ENCODE measurements around the gene RALGPS1. TPM values are rescaled to one million over a fixed set of nuclear protein-coding genes. Genes with fewer than 3 reads are reported as not detected.

Gene RALGPS1
- total and polyA plus RNA-seq, 8 donors: 4.7 to 150 (median 42.2) TPM

GRCh38 chr9:127207734-127208410, 293.3 kb downstream of the RALGPS1 start:
- TF ChIP-seq POLR2A (IDR thresholded peaks at IDR 0.05): no peak
- no peak for TF ChIP-seq CTCF (IDR thresholded peaks at IDR 0.05)
- no peak for TF ChIP-seq POLR2AphosphoS5 (IDR thresholded peaks at IDR 0.05)
- TF ChIP-seq EP300 (IDR thresholded peaks at IDR 0.05): no peak
- peaks cover 0 to 3% (median 0%) of the 10 kb centered on the region in 4 donors for H3K36me3 ChIP-seq
- H3K9me3 ChIP-seq: no peaks in the 10 kb centered on the region
- 91 to 97% (median 93%) methylated on average over 10 to 11 of the region's 11 CpGs for WGBS, 5 donors
- no peak overlapping the region for H3K27ac ChIP-seq
- H3K27me3 ChIP-seq: no peaks in the 10 kb centered on the region
- H3K4me1 ChIP-seq: peaks cover 0 to 9% (median 2%) of the 10 kb centered on the region in 4 donors
- intact Hi-C loops (cut with DNase I; ENCODE audit: low total_unique reads): no loop called here
- H3K4me3 ChIP-seq: no peak overlapping the region
- DNase-seq: no peak

GRCh38 chr9:127208416-127208815, 293.8 kb downstream of the RALGPS1 start:
- TF ChIP-seq EP300 (IDR thresholded peaks at IDR 0.05) (no peak), POLR2AphosphoS5 (IDR thresholded peaks at IDR 0.05) (no peak), CTCF (IDR thresholded peaks at IDR 0.05) (no peak), POLR2A (IDR thresholded peaks at IDR 0.05) (no peak)
- H3K27ac ChIP-seq: no peak overlapping the region
- H3K9me3 ChIP-seq: no peaks in the 10 kb centered on the region
- 90 to 95% (median 94%) methylated on average over 7 to 8 of the region's 8 CpGs for WGBS, 5 donors
- H3K4me3 ChIP-seq: no peak overlapping the region
- H3K36me3 ChIP-seq: peaks cover 0 to 7% (median 0%) of the 10 kb centered on the region in 4 donors
- no peaks in the 10 kb centered on the region for H3K27me3 ChIP-seq
- intact Hi-C loops (cut with DNase I; ENCODE audit: low total_unique reads): no loop called here
- H3K4me1 ChIP-seq: peaks cover 0 to 5% (median 2%) of the 10 kb centered on the region in 4 donors
- no peak for DNase-seq

GRCh38 chr9:127209220-127209619, 294.6 kb downstream of the RALGPS1 start:
- Histone ChIP-seq H3K4me1 (peaks cover 0 to 5% (median 2%) of the 10 kb centered on the region in 4 donors), H3K27me3 (no peaks in the 10 kb centered on the region), H3K27ac (no peak overlapping the region), H3K9me3 (no peaks in the 10 kb centered on the region), H3K4me3 (no peak overlapping the region), H3K36me3 (peaks cover 0 to 7% (median 0%) of the 10 kb centered on the region in 4 donors)
- intact Hi-C loops (cut with DNase I; ENCODE audit: low total_unique reads): no loop called here
- DNase-seq: no peak
- 78 to 91% (median 85%) methylated on average over 7 of the region's 7 CpGs for whole genome bisulfite sequencing, 5 donors
- TF ChIP-seq POLR2AphosphoS5 (IDR thresholded peaks at IDR 0.05) (no peak), POLR2A (IDR thresholded peaks at IDR 0.05) (no peak), EP300 (IDR thresholded peaks at IDR 0.05) (no peak), CTCF (IDR thresholded peaks at IDR 0.05) (no peak)

- no peak for TF ChIP-seq EP300 (IDR thresholded peaks at IDR 0.05)
- no peak for TF ChIP-seq POLR2AphosphoS5 (IDR thresholded peaks at IDR 0.05)
- no peak for TF ChIP-seq POLR2A (IDR thresholded peaks at IDR 0.05)
- no peak for TF ChIP-seq CTCF (IDR thresholded peaks at IDR 0.05)
- Histone ChIP-seq H3K27ac (no peak overlapping the region), H3K27me3 (no peaks in the 10 kb centered on the region), H3K4me3 (no peak overlapping the region), H3K36me3 (peaks cover 0 to 7% (median 0%) of the 10 kb centered on the region in 4 donors), H3K9me3 (no peaks in the 10 kb centered on the region), H3K4me1 (peaks cover 0 to 10% (median 8%) of the 10 kb centered on the region in 4 donors)
- peak in 1 of 2 donors; percentile 53 for DNase-seq
- intact Hi-C loops (cut with DNase I; ENCODE audit: low total_unique reads): no loop called here
- 66 to 74% (median 70%) methylated on average over 18 of the region's 18 CpGs for WGBS, 5 donors
Measured at GRCh38 chr9:127209948-127210640, 295.5 kb downstream of the RALGPS1 start.
